Caco-2 (cell line): ENCODE results near the gene UPF2. TPM values are rescaled to one million over a fixed set of nuclear protein-coding genes. Genes with fewer than 3 reads are reported as not detected.
A peak's percentile ranks its signal among the peaks of the same experiment; 100 is the strongest.

Experiments
- BruUV-seq: library from RNA; stranded (reverse); fragments of 400-500 nt; replicated peaks from 2 replicates; lab custom pipeline; 2021; lab: Mats Ljungman, UMichigan
- CTCF ChIA-PET: fragments of 300-600 bp; sonication (Branson Sonifier 250); formaldehyde crosslinking; loops from one replicate; lab custom pipeline; 2022; ENCODE audit warnings: antibody characterized with exemption; lab: Charles Lee
- POLR2A ChIA-PET: fragments of 300-600 bp; sonication (Branson Sonifier 250); formaldehyde crosslinking; loops from one replicate; lab custom pipeline; 2022; ENCODE audit warnings: antibody characterized with exemption; lab: Charles Lee
- DNase-seq, 2 experiments: peaks; one replicate each; pipeline versions ENCODE4 v3.0.0 to v3.0.0-alpha.2; 2020 to 2022
- H3K27me3 ChIP-seq: replicated peaks from 2 replicates; pipeline ENCODE4 v1.6.0; 2011; ENCODE audit warnings: low read length; ENCODE audit not compliant: control insufficient read depth, insufficient read depth
- H3K36me3 ChIP-seq: 2 replicates; pipeline ENCODE4 v1.5.1; 2011; ENCODE audit warnings: low read length; ENCODE audit not compliant: control insufficient read depth, insufficient read depth
- H3K4me1 ChIP-seq: fragments of 250-450 bp; sonication (Bioruptor Pico); 2 replicates; pipeline ENCODE4 v1.5.1; 2020; ENCODE audit warnings: mild to moderate bottlenecking
- H3K4me3 ChIP-seq: 2 replicates; pipeline ENCODE4 v1.5.1; 2011; ENCODE audit warnings: low read depth, mild to moderate bottlenecking, control low read depth, low read length
- H3K9me3 ChIP-seq: fragments of 250-450 bp; sonication (Bioruptor Pico); 2 replicates; pipeline ENCODE4 v1.5.1; 2020; ENCODE audit warnings: mild to moderate bottlenecking, moderate library complexity
- H3K27ac Mint-ChIP-seq: one replicate; pipeline ENCODE4 v1.8.0; 2022; ENCODE audit warnings: mixed read lengths; ENCODE audit not compliant: unreplicated experiment
- H3K27me3 Mint-ChIP-seq: one replicate; pipeline ENCODE4 v1.8.0; 2022; ENCODE audit warnings: mixed read lengths; ENCODE audit not compliant: insufficient read depth, unreplicated experiment
- H3K36me3 Mint-ChIP-seq: one replicate; pipeline ENCODE4 v1.8.0; 2022; ENCODE audit warnings: mild to moderate bottlenecking, mixed read lengths; ENCODE audit not compliant: insufficient read depth, unreplicated experiment
- H3K4me1 Mint-ChIP-seq: one replicate; pipeline ENCODE4 v1.8.0; 2022; ENCODE audit warnings: low read depth, mixed read lengths; ENCODE audit not compliant: unreplicated experiment
- H3K4me3 Mint-ChIP-seq: one replicate; pipeline ENCODE4 v1.8.0; 2022; ENCODE audit warnings: mild to moderate bottlenecking, moderate library complexity, mixed read lengths; ENCODE audit not compliant: unreplicated experiment
- H3K9me3 Mint-ChIP-seq: one replicate; pipeline ENCODE4 v1.8.0; 2022; ENCODE audit warnings: mixed read lengths; ENCODE audit not compliant: unreplicated experiment
- intact Hi-C: fragments of 100-400 bp; cut with micrococcal nuclease; formaldehyde crosslinking; loops from one replicate; pipeline ENCODE4 v1.10.0; 2022; ENCODE audit not compliant: unreplicated experiment
- total RNA-seq: library from RNA; stranded (reverse); gene quantifications from 2 replicates; pipeline ENCODE4 v1.2.3, GENCODE V29; 2022
- TF ChIP-seq, protein P1 (sequence below), 2 experiments: fragments of 200-600 bp in 1 of 2; IDR thresholded peaks; 1 replicate in 1 of 2; 2 replicates in 1 of 2; pipeline versions ENCODE4 v1.5.1 to v1.8.0; 2011 to 2022; ENCODE audit warnings: antibody characterized with exemption in 1 of 2, control low read depth in 1 of 2, inconsistent platforms in 1 of 2, low read depth in 1 of 2, low read length in 1 of 2, mild to moderate bottlenecking in 1 of 2, moderate library complexity in 1 of 2; ENCODE audit not compliant: insufficient read depth in 1 of 2, severe bottlenecking in 1 of 2, unreplicated experiment in 1 of 2

UPF2 gene
- total RNA-seq, 1 experiment from 2014 or later = 40.6 TPM

DNA sequence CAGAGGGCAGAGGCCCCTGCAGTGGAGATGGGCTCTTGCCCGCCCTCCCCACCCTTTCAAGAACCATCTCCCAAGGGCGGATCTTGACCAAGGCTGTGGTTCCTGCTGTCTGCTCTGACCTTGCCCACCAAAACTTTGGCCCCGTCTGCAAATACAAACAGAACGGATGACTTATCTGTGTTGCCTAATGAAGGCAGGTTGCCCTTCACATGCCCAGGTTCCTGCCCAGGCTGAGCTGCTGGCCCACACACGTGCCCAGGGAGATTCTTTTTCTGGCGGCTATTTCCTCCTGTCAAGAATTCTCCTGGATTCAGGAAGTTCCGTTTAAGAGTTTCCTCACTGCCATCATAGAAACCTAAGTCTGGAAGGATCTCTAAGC, 141.2 kb downstream of the UPF2 start:
- H3K27me3 Mint-ChIP-seq = no peaks in the 10 kb centered on the region
- TF ChIP-seq, protein P1, sequence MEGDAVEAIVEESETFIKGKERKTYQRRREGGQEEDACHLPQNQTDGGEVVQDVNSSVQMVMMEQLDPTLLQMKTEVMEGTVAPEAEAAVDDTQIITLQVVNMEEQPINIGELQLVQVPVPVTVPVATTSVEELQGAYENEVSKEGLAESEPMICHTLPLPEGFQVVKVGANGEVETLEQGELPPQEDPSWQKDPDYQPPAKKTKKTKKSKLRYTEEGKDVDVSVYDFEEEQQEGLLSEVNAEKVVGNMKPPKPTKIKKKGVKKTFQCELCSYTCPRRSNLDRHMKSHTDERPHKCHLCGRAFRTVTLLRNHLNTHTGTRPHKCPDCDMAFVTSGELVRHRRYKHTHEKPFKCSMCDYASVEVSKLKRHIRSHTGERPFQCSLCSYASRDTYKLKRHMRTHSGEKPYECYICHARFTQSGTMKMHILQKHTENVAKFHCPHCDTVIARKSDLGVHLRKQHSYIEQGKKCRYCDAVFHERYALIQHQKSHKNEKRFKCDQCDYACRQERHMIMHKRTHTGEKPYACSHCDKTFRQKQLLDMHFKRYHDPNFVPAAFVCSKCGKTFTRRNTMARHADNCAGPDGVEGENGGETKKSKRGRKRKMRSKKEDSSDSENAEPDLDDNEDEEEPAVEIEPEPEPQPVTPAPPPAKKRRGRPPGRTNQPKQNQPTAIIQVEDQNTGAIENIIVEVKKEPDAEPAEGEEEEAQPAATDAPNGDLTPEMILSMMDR (IDR thresholded peaks at IDR 0.05; ENCODE audit: insufficient read depth in 1 of 2, low read depth in 1 of 2, low read length in 1 of 2, severe bottlenecking in 1 of 2, unreplicated experiment in 1 of 2) = no peak
- peaks cover 25% of the 10 kb centered on the region for H3K4me1 ChIP-seq
- no peak overlapping the region for H3K4me3 ChIP-seq
- peaks cover 6% of the 10 kb centered on the region for H3K36me3 Mint-ChIP-seq
- POLR2A ChIA-PET = no interaction called here
- H3K27ac Mint-ChIP-seq = peak overlapping the region; percentile 37
- peaks cover 38% of the 10 kb centered on the region for H3K4me1 Mint-ChIP-seq
- DNase-seq = no peak
- H3K27me3 ChIP-seq = no peaks in the 10 kb centered on the region
- no peaks in the 10 kb centered on the region for H3K9me3 Mint-ChIP-seq
- intact Hi-C loops = no loop called here
- no peak overlapping the region for H3K4me3 Mint-ChIP-seq
- no peaks in the 10 kb centered on the region for H3K36me3 ChIP-seq
- CTCF ChIA-PET = no interaction called here
- no peaks in the 10 kb centered on the region for H3K9me3 ChIP-seq
- no TSS peak for BruUV-seq

DNA sequence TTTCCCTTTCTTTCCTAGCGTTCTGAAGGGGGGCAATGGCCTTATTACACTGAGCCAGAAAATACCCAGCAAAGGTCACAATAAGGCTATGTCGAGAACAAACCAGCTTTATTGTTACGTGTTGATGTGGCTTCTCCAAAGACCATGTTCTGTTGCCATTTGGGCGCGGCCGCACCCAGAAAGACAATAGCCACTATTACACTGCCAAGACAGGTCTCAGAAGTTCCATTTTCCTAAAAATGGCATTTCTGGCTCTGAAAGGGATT, 141.6 kb downstream of the UPF2 start:
- Histone ChIP-seq H3K4me1 (peaks cover 25% of the 10 kb centered on the region), H3K9me3 (no peaks in the 10 kb centered on the region), H3K36me3 (no peaks in the 10 kb centered on the region), H3K27me3 (no peaks in the 10 kb centered on the region), H3K4me3 (no peak overlapping the region)
- peak overlapping the region; percentile 72 for H3K27ac Mint-ChIP-seq
- H3K27me3 Mint-ChIP-seq = no peaks in the 10 kb centered on the region
- H3K36me3 Mint-ChIP-seq = peaks cover 6% of the 10 kb centered on the region
- TF ChIP-seq, protein P1 (IDR thresholded peaks at IDR 0.05; ENCODE audit: insufficient read depth in 1 of 2, low read depth in 1 of 2, low read length in 1 of 2, severe bottlenecking in 1 of 2, unreplicated experiment in 1 of 2) = no peak
- H3K4me1 Mint-ChIP-seq = peaks cover 39% of the 10 kb centered on the region
- no peak for DNase-seq
- intact Hi-C loops = no loop called here
- H3K4me3 Mint-ChIP-seq = no peak overlapping the region
- no peaks in the 10 kb centered on the region for H3K9me3 Mint-ChIP-seq
- CTCF ChIA-PET = no interaction called here
- BruUV-seq = no TSS peak
- POLR2A ChIA-PET = no interaction called here

- ChIA-PET POLR2A (interaction anchor here (1.4 kb wide), 1 partner anchor 25 kb away, joined by 3 read pairs; no protein-coding TSS in a partner anchor), CTCF (interaction anchor here (0.8 kb wide), 1 partner anchor 24 kb away, joined by 5 read pairs; no protein-coding TSS in a partner anchor)
- no peak for DNase-seq
- Histone ChIP-seq H3K27me3 (no peaks in the 10 kb centered on the region), H3K9me3 (no peaks in the 10 kb centered on the region), H3K4me3 (no peak overlapping the region), H3K4me1 (peaks cover 25% of the 10 kb centered on the region), H3K36me3 (no peaks in the 10 kb centered on the region)
- peaks cover 6% of the 10 kb centered on the region for H3K36me3 Mint-ChIP-seq
- TF ChIP-seq, protein P1 (IDR thresholded peaks at IDR 0.05; ENCODE audit: insufficient read depth in 1 of 2, low read depth in 1 of 2, low read length in 1 of 2, severe bottlenecking in 1 of 2, unreplicated experiment in 1 of 2) = no peak
- peak overlapping the region; percentile 86 for H3K27ac Mint-ChIP-seq
- BruUV-seq = no TSS peak
- no peak overlapping the region for H3K4me3 Mint-ChIP-seq
- intact Hi-C loops = no loop called here
- peaks cover 39% of the 10 kb centered on the region for H3K4me1 Mint-ChIP-seq
- no peaks in the 10 kb centered on the region for H3K27me3 Mint-ChIP-seq
- H3K9me3 Mint-ChIP-seq = no peaks in the 10 kb centered on the region
These were observed 143.3 kb downstream of the UPF2 start for GRCh38 chr10:11899067-11899876.
